HG02938 (cell line): ENCODE measurements around the gene PLXNA1.

Experiments
- ATAC-seq: cut with Tn5 transposase; IDR thresholded peaks from one replicate; pipeline ENCODE4 v1.9.1; 2021; ENCODE audit warnings: mild to moderate bottlenecking, moderate library complexity; ENCODE audit not compliant: unreplicated experiment

PLXNA1 gene

DNA sequence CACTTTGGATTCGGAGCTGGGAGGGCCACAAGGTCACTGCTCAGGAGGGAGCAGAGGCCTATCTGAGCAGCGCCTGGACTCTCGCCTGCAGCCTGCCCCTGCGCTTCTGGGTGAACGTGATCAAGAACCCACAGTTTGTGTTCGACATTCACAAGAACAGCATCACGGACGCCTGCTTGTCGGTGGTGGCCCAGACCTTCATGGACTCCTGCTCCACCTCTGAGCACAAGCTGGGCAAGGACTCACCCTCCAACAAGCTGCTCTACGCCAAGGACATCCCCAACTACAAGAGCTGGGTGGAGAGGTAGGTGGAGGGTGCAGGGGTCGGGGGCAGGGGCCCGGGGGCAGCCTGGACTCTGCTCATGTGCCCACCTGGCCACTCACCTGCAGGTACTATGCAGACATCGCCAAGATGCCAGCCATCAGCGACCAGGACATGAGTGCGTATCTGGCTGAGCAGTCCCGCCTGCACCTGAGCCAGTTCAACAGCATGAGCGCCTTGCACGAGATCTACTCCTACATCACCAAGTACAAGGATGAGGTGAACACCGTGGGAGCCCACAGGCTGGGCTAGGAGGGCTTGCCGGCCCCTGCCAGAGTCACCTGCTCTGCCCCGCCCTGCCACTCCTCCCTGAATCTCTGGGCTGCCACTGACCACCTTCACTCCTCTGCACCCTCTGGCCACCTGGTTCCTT lies 49.5 kb downstream of the PLXNA1 start:
- ATAC-seq: no peak
